M059J (cell line): ENCODE data around the gene M1AP. TPM values are rescaled to one million over a fixed set of nuclear protein-coding genes. Genes with fewer than 3 reads are reported as not detected.

Source experiments
- total RNA-seq: library from RNA; depleted of rRNA; stranded (reverse); fragments of >200 nt; shearing (Covaris generic); gene quantifications from 2 replicates; pipeline ENCODE4 v1.2.3, GENCODE V29; 2014; rRNA removed

M1AP gene
- total RNA-seq, 1 experiment from 2014 or later: not detected

Other genes starting within 250 kb of the M1AP start
- gene C2orf81, start 226.7 kb downstream of the M1AP start, total RNA-seq: 0.57 and 1.6 TPM in 2 replicates
- gene WDR54, start 226.6 kb downstream of the M1AP start, total RNA-seq: 60.2 and 64.7 TPM in 2 replicates
- gene RTKN, start 206.4 kb downstream of the M1AP start, total RNA-seq: 10.5 and 12.1 TPM in 2 replicates
- 7.8 and 27.8 TPM in 2 replicates for gene INO80B, start 193.2 kb downstream of the M1AP start, total RNA-seq
- 45.2 and 55.7 TPM in 2 replicates for gene WBP1, start 189.9 kb downstream of the M1AP start, total RNA-seq
- 52.1 and 77.3 TPM in 2 replicates for gene MOGS, start 182.9 kb downstream of the M1AP start, total RNA-seq
- 38.0 and 38.2 TPM in 2 replicates for gene MRPL53, start 175.7 kb downstream of the M1AP start, total RNA-seq
- 7.8 TPM in 2 replicates for gene CCDC142, start 165.3 kb downstream of the M1AP start, total RNA-seq
- 10.0 and 13.6 TPM in 2 replicates for gene TTC31, start 165.2 kb downstream of the M1AP start, total RNA-seq
- 0.10 and 1.6 TPM in 2 replicates for gene LBX2, start 148.7 kb downstream of the M1AP start, total RNA-seq
- 28.9 and 31.3 TPM in 2 replicates for gene PCGF1, start 140.6 kb downstream of the M1AP start, total RNA-seq
- 0.10 and 0.34 TPM in 2 replicates for gene TLX2, start 133.9 kb downstream of the M1AP start, total RNA-seq
- not detected in 2 replicates for gene DQX1, start 122.1 kb downstream of the M1AP start, total RNA-seq
- 115 and 119 TPM in 2 replicates for gene AUP1, start 118.6 kb downstream of the M1AP start, total RNA-seq
- gene HTRA2, start 118.4 kb downstream of the M1AP start, total RNA-seq: 29.4 and 32.0 TPM in 2 replicates
- gene LOXL3, start 94.4 kb downstream of the M1AP start, total RNA-seq: 43.9 and 66.9 TPM in 2 replicates
- gene DOK1, start 93.6 kb downstream of the M1AP start, total RNA-seq: 7.5 and 13.3 TPM in 2 replicates
- gene SEMA4F, start 5.9 kb upstream of the M1AP start, total RNA-seq: 7.3 and 7.6 TPM in 2 replicates
- 14.2 and 23.1 TPM in 2 replicates for gene HK2, start 185.8 kb upstream of the M1AP start, total RNA-seq